Measurements from ENCODE around the gene SLC29A1. TPM values are rescaled to one million over a fixed set of nuclear protein-coding genes. Genes with fewer than 3 reads are reported as not detected.

SLC29A1 gene
- total RNA-seq, 1 experiment from 2014 or later: 33.4 TPM

DNA sequence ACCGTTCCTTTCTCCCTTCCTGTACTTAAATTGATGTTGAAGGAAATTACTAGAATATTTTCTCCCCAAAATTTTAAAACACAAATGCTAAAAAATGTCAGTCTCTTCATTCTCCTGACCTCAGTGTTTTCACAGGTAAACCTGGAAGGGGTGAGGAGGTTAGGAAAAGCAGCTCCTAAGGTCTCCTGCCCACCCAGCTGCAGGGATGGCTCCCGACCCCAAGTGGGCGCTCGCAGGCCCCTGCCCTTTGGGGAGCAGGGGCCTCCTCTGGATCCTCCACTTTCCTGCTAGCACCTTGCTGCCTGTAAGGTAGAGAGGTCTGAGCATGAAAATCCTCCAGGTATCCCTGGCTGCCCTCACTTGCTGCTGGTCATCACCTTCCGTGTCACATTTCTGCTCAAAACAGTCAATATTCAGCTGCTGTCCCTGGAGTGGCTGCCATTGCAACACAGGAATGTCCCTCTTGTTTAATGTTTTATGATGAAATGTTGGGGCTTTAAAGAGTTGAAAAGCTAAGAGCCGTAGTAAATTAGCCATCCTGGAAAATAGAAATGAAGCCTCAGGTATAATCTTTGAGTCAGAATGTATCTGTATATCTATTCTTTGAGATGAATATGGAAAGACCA lies 12.6 kb downstream of the SLC29A1 start:
- no peak for DNase-seq (ENCODE audit: low spot score)

- peak; percentile 97 for DNase-seq (ENCODE audit: low spot score)
Observed at GRCh38 chr6:44237021-44237812, 13.8 kb downstream of the SLC29A1 start.

- DNase-seq (ENCODE audit: low spot score): peak; percentile 83
Observed at GRCh38 chr6:44237813-44238433, 14.5 kb downstream of the SLC29A1 start.

DNA sequence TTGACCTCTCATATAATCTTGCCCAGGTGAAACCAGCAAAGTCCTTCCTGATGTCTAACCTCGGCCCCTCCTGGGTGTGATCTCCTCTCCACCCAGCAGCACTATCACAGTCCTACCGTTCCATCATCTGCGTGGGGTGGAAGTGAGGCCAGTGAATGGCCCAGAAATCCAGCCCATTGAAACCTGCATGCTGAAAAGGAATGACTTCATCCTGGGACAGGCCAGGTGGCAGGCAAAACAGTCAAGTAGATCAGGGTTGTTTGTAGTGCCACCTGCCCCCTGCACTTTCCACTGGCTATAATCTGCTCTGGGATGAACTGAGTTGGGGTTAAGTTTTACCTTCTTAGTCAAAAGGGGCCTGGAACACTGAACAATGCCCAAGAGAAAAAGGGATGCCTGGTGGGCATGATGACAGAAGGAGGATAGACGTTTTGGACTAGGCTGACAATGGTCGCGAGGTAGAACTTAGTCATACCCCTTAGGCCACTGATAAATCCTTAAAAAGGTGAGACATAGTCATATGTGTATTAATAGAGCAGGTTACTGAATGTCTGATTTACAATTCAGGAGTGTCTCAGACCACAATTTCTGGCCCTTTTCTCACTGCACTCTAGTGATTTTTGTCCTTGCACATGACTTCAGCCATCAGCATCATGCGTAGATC lies 15.4 kb downstream of the SLC29A1 start:
- no peak for DNase-seq (ENCODE audit: low spot score)

GRCh38 chr6:44243345-44243744 lies 19.9 kb downstream of the SLC29A1 start:
- no peak for DNase-seq (ENCODE audit: low spot score)

DNA sequence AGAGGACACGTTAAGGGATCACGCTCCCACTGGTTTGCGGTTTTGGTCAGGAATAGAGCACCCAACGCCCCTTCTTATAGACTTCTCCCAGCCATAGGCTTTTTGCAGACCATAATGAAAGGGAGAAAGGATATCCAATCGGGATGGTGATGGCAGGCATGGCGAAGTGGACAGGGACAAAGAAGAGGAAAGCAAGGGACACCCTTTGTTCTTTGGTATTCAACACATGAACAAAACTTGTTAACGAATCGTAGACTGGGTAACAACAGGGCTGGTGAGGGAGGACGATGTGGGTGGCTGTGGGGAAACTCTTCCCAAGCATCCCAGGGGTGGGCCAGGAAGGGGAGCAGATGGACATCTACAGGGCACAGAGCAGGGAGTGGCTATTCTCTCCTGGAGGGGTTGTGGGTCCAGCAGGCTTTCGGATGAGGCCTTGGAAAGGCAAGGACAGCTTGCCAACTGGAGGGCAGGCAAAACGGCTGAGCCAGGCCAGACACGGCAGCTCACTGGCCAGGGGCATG lies 22.1 kb downstream of the SLC29A1 start:
- no peak for DNase-seq (ENCODE audit: low spot score)

GRCh38 chr6:44245912-44246662 lies 22.7 kb downstream of the SLC29A1 start:
- peak; percentile 81 for DNase-seq (ENCODE audit: low spot score)

DNA sequence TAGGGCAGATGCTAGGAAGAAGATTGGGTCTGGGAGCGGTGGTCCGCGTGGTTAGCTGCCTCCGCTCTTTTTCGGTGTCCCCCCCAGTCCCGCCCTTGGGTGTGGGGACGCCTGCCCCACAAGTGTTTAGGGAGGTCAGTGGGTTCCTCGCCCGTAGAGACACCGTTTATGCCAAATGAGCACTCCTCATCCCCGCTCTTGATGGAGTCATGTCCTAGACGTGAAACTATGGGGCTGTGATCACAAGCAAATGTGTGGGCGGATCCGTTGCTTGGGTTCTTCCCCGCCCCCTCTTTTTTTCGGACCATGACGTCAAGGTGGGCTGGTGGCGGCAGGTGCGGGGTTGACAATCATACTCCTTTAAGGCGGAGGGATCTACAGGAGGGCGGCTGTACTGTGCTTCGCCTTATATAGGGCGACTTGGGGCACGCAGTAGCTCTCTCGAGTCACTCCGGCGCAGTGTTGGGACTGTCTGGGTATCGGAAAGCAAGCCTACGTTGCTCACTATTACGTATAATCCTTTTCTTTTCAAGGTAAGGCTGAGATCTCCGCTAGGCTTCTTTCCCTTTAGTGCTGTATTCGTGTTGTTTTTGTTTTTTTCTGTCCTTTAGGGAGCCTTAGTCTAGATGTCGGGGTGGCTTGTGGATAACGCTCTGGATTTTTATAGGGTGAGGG lies 23.4 kb downstream of the SLC29A1 start, which contains the start of gene HSP90AB1:
Gene HSP90AB1, plus strand, starts transcription at position 439 of the 675 bp plus-strand sequence. CDS start 1,529 bp downstream, outside the sequence.
- DNase-seq (ENCODE audit: low spot score): peak; percentile 98

DNA sequence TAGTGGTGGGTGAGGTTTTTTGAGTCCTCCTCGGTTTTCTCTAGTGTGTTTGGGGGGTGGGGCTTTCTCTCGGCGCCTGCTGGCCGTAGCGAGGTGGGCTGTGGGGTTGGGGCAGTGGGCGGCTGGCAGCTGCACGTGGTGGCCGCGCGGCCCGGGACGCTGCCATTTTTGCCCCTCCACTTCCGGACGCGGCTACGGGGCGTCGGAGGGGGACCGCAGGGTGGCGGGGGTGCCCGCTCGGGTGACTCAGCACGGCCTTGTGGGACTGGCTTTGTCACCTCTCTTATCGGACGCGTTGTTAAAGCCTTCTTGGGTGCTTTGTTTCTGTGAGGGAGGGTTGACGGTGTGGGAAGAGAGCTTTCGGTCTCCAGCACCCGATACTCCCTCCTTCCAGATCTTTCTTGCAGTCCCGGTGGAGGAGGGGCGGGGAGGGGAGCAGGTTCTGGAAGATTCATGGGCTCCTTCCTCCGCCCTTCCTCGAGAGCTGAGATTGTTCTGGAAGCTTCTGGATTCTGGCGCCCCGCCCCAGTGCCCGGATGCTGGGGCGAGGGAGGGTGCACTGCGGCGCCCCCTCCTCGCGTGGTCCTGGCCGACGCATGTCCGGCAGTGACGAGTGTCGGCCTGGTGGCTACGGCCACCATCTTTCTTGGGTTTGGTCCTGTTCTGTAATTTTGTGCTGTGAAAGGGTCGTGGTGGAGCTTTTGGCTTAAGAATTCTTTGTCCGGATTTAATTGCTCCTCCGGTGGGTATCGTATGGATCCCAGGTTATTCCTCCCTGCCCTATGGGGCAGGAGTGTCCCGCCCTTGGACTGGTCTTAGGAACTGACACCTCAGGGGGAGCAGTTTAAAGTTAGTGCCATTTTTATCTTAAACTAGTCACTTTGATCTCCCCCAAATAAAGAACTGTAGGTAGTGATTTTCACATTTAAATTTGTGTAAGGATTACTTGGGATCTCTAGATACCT lies 24.2 kb downstream of the SLC29A1 start:
- peak; percentile 56 for DNase-seq (ENCODE audit: low spot score)

DNA sequence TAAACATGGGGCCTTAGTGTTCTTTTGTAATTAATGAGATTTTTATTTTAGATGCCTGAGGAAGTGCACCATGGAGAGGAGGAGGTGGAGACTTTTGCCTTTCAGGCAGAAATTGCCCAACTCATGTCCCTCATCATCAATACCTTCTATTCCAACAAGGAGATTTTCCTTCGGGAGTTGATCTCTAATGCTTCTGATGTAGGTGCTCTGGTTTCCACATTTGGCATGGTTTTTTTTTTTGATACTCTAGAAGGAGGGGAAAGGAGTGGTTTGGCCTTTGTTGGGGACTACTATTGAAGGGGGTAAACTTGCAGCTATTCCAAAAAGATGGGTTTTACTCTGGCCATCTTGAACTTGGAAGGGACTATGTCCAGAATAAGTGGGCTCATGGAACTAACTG lies 25.2 kb downstream of the SLC29A1 start:
- no peak for DNase-seq (ENCODE audit: low spot score)

GRCh38 chr6:44249082-44249748 lies 25.8 kb downstream of the SLC29A1 start:
- no peak for DNase-seq (ENCODE audit: low spot score)

- no peak for DNase-seq (ENCODE audit: low spot score)
Observed at GRCh38 chr6:44250067-44250717, 26.8 kb downstream of the SLC29A1 start.

DNA sequence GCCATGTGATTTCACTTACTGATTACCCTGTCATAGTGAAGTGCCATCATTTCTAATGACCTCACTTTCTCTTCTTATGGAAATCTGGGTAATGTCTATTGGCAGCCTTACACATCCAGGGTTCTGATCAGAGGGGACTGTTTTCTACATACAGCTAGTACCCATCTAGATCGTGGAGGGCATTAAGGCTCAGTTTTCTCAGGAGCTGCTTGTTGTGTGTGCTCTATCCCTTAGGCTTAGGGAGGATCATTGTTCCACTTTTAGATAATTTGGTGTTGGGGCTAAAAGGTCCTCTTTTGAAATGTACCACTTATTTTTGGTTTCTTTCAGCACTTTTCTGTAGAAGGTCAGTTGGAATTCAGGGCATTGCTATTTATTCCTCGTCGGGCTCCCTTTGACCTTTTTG lies 27.3 kb downstream of the SLC29A1 start:
- DNase-seq (ENCODE audit: low spot score): no peak

DNA sequence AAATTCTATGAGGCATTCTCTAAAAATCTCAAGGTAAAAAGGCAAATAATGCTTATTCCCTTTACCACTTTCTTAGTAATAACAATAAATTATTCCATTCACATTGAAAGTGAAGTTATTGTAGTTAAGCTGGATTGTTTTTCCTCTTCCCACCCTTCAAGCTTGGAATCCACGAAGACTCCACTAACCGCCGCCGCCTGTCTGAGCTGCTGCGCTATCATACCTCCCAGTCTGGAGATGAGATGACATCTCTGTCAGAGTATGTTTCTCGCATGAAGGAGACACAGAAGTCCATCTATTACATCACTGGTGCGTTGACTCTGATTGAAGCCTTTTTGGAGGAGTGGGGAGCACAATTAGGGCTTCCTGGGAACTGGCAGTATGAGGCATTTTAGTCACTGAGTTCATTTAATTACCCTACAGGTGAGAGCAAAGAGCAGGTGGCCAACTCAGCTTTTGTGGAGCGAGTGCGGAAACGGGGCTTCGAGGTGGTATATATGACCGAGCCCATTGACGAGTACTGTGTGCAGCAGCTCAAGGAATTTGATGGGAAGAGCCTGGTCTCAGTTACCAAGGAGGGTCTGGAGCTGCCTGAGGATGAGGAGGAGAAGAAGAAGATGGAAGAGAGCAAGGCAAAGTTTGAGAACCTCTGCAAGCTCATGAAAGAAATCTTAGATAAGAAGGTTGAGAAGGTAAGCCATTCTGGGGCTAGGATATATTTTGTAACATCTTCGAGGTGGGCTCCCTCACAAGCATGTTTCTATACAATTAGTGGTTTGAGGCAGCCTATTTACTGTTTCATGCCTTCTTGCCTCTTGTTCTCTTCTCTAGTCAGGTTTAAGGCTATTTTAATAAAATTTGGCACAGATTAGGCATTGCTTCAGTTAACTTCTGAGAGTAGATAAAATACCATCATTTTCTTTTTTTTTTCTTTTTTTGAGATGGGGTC lies 28.5 kb downstream of the SLC29A1 start:
- DNase-seq (ENCODE audit: low spot score): no peak

DNA sequence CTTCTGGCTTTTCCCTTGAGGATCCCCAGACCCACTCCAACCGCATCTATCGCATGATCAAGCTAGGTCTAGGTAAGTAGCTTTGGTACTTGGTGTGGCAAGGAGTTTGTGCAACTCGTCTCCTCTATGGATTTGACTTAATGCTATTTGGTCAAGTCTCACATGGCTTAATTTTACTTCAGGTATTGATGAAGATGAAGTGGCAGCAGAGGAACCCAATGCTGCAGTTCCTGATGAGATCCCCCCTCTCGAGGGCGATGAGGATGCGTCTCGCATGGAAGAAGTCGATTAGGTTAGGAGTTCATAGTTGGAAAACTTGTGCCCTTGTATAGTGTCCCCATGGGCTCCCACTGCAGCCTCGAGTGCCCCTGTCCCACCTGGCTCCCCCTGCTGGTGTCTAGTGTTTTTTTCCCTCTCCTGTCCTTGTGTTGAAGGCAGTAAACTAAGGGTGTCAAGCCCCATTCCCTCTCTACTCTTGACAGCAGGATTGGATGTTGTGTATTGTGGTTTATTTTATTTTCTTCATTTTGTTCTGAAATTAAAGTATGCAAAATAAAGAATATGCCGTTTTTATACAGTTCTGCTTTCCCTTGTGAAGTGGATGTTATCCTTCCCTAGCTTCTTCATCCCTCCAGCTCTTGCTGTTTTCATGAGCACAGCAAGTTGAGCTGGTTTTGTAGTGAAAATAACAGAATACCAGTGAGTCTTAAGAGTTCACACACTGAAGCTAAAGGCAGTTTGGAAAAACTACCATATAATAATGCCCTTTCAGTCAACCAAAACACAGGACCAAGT lies 30.1 kb downstream of the SLC29A1 start:
- DNase-seq (ENCODE audit: low spot score): peak; percentile 73
